CD4-positive, alpha-beta T cell treated with Interferon gamma for 1 hour (primary cell): Measurements from ENCODE around the gene POLR1A.

ENCODE experiments used
- DNase-seq: peaks from one replicate; pipeline ENCODE4 v3.0.0-alpha.2; 2020

POLR1A gene

GRCh38 chr2:85971366-85971765 is 134.3 kb downstream of the POLR1A start:
- no peak for DNase-seq
